OCI-LY1 (cell line): ENCODE data around the gene CNOT2.

ENCODE experiments used
- H2AFZ ChIP-seq: fragments of 200-600 bp; sonication (generic), shearing (Covaris generic); 2 replicates; pipeline ENCODE4 v1.6.0; 2014; ENCODE audit warnings: antibody characterized with exemption, mild to moderate bottlenecking, low read length
- H3F3A ChIP-seq: fragments of 200-600 bp; sonication (generic), shearing (Covaris generic); 2 replicates; pipeline ENCODE4 v1.6.0; 2014; ENCODE audit warnings: mild to moderate bottlenecking, antibody characterized with exemption, low read length, moderate library complexity; ENCODE audit not compliant: insufficient read depth
- H3K27ac ChIP-seq: fragments of 200-600 bp; sonication (generic); 2 replicates; pipeline ENCODE4 v1.5.1; 2014; ENCODE audit warnings: low read length, mixed run types, mild to moderate bottlenecking, low read depth; ENCODE audit not compliant: poor library complexity, severe bottlenecking
- H3K27me3 ChIP-seq: fragments of 200-600 bp; sonication (generic); 2 replicates; pipeline ENCODE4 v1.6.0; 2014; ENCODE audit warnings: antibody characterized with exemption, mild to moderate bottlenecking, low read length, moderate library complexity; ENCODE audit not compliant: insufficient read depth
- H3K36me3 ChIP-seq: fragments of 200-600 bp; sonication (generic); 2 replicates; pipeline ENCODE4 v1.6.1; 2014; ENCODE audit warnings: mild to moderate bottlenecking, antibody characterized with exemption, low read length, moderate library complexity, mixed read lengths; ENCODE audit not compliant: insufficient read depth
- H3K4me1 ChIP-seq: fragments of 200-600 bp; sonication (generic); 2 replicates; pipeline ENCODE4 v1.5.1; 2014; ENCODE audit warnings: mild to moderate bottlenecking, low read length, moderate library complexity; ENCODE audit not compliant: insufficient read depth, severe bottlenecking
- H3K4me2 ChIP-seq: fragments of 200-600 bp; sonication (generic), shearing (Covaris generic); 2 replicates; pipeline ENCODE4 v1.6.1; 2014; ENCODE audit warnings: low read length
- H3K4me3 ChIP-seq: fragments of 200-600 bp; sonication (generic); 2 replicates; pipeline ENCODE4 v1.5.1; 2014; ENCODE audit warnings: low read length, low read depth, mild to moderate bottlenecking, mixed read lengths; ENCODE audit not compliant: poor library complexity, severe bottlenecking
- H3K79me2 ChIP-seq: fragments of 200-600 bp; shearing (Covaris generic); 2 replicates; pipeline ENCODE4 v1.6.1; 2016; ENCODE audit warnings: mixed run types, low read length, mixed read lengths; ENCODE audit not compliant: insufficient read depth
- H3K9ac ChIP-seq: fragments of 200-600 bp; sonication (generic), shearing (Covaris generic); 2 replicates; pipeline ENCODE4 v1.6.1; 2014; ENCODE audit warnings: mild to moderate bottlenecking, low read length, mixed read lengths
- H3K9me2 ChIP-seq: fragments of 200-600 bp; sonication (generic), shearing (Covaris generic); 2 replicates; pipeline ENCODE4 v1.6.1; 2014; ENCODE audit warnings: low read depth, mild to moderate bottlenecking, low read length, mixed read lengths
- H3K9me3 ChIP-seq: fragments of 200-600 bp; shearing (Covaris generic); 2 replicates; pipeline ENCODE4 v1.6.1; 2014; ENCODE audit warnings: low read length, mixed read lengths
- H4K20me1 ChIP-seq: fragments of 200-600 bp; sonication (generic), shearing (Covaris generic); 2 replicates; pipeline ENCODE4 v1.6.0; 2016; ENCODE audit warnings: mild to moderate bottlenecking, low read length; ENCODE audit not compliant: insufficient read depth
- EZH2 ChIP-seq: fragments of 200-600 bp; sonication (generic), shearing (Covaris generic); IDR thresholded peaks from 2 replicates; pipeline ENCODE4 v1.8.0; 2017; ENCODE audit warnings: borderline replicate concordance, mixed run types, mild to moderate bottlenecking, antibody characterized with exemption, low read length, moderate library complexity, mixed read lengths
- TF ChIP-seq, protein P1 (sequence below): fragments of 200-600 bp; sonication (generic), shearing (Covaris generic); IDR thresholded peaks from 2 replicates; pipeline ENCODE4 v1.5.1; 2017; ENCODE audit warnings: mild to moderate bottlenecking, antibody characterized with exemption, low read length, moderate library complexity, mixed read lengths

Gene CNOT2

DNA sequence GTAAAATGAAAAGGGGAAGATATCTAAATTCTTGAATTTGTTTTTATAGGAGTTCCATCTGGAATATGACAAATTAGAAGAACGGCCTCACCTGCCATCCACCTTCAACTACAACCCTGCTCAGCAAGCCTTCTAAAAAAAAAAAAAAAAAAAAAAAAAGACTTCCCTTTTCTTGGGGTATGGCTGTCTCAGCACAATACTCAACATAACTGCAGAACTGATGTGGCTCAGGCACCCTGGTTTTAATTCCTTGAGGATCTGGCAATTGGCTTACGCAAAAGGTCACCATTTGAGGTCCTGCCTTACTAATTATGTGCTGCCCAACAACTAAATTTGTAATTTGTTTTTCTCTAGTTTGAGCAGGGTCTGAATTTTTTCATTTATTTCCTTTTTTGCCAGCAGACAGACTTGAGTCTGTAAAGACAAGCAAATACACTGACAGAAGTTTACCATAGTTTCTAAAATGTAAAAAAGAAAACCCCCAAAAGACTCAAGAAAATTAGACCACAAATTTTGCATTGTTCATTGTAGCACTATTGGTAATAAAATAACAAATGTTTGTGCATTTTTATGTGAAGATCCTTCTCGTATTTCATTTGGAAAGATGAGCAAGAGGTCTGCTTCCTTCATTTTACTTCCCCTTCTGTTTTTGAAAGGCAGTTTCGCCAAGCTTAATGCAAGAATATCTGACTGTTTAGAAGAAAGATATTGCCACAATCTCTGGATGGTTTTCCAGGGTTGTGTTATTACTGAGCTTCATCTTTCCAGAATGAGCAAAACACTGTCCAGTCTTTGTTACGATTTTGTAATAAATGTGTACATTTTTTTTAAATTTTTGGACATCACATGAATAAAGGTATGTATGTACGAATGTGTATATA is 110.8 kb downstream of the CNOT2 start:
- no peak overlapping the region for H3K9ac ChIP-seq
- H3K79me2 ChIP-seq, result no peaks in the 10 kb centered on the region
- H3K36me3 ChIP-seq, result peaks cover 27% of the 10 kb centered on the region
- no peak overlapping the region for H2AFZ ChIP-seq
- no peaks in the 10 kb centered on the region for H3K27me3 ChIP-seq
- H3K9me3 ChIP-seq, result no peaks in the 10 kb centered on the region
- no peak overlapping the region for H3K4me3 ChIP-seq
- no peaks in the 10 kb centered on the region for H4K20me1 ChIP-seq
- TF ChIP-seq, protein P1, sequence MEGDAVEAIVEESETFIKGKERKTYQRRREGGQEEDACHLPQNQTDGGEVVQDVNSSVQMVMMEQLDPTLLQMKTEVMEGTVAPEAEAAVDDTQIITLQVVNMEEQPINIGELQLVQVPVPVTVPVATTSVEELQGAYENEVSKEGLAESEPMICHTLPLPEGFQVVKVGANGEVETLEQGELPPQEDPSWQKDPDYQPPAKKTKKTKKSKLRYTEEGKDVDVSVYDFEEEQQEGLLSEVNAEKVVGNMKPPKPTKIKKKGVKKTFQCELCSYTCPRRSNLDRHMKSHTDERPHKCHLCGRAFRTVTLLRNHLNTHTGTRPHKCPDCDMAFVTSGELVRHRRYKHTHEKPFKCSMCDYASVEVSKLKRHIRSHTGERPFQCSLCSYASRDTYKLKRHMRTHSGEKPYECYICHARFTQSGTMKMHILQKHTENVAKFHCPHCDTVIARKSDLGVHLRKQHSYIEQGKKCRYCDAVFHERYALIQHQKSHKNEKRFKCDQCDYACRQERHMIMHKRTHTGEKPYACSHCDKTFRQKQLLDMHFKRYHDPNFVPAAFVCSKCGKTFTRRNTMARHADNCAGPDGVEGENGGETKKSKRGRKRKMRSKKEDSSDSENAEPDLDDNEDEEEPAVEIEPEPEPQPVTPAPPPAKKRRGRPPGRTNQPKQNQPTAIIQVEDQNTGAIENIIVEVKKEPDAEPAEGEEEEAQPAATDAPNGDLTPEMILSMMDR, result no peak
- no peak for TF ChIP-seq EZH2
- H3K4me2 ChIP-seq, result no peak overlapping the region
- H3K4me1 ChIP-seq, result peaks cover 15% of the 10 kb centered on the region
- no peaks in the 10 kb centered on the region for H3K9me2 ChIP-seq
- peaks cover 3% of the 10 kb centered on the region; the same call in 1 of the 2 replicates for H3F3A ChIP-seq
- H3K27ac ChIP-seq, result peak overlapping the region; percentile 36

DNA sequence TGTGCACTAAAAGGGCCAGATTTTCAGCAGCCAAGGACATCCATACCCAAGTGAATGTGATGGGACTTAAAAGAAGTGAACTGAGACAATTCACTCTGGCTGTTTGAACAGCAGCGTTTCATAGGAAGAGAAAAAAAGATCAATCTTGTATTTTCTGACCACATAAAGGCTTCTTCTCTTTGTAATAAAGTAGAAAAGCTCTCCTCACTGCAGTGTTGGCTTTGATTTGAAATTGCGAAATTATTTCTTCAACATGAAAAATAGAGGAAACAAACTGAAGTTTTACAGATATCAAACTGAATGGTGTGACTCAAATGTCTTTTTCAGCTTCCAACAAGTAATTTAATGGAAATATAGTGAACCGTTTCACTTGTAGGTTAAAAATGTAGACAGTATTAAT is 111.6 kb downstream of the CNOT2 start:
- no peak for TF ChIP-seq EZH2
- TF ChIP-seq, protein P1, result no peak
- H3K36me3 ChIP-seq, result peaks cover 27% of the 10 kb centered on the region
- no peaks in the 10 kb centered on the region for H4K20me1 ChIP-seq
- no peak overlapping the region for H2AFZ ChIP-seq
- peaks cover 3% of the 10 kb centered on the region; the same call in 1 of the 2 replicates for H3F3A ChIP-seq
- no peaks in the 10 kb centered on the region for H3K9me3 ChIP-seq
- no peaks in the 10 kb centered on the region for H3K27me3 ChIP-seq
- H3K9ac ChIP-seq, result no peak overlapping the region
- no peaks in the 10 kb centered on the region for H3K79me2 ChIP-seq
- no peak overlapping the region for H3K27ac ChIP-seq
- no peak overlapping the region for H3K4me2 ChIP-seq
- H3K9me2 ChIP-seq, result no peaks in the 10 kb centered on the region
- no peak overlapping the region for H3K4me3 ChIP-seq
- H3K4me1 ChIP-seq, result peaks cover 15% of the 10 kb centered on the region

DNA sequence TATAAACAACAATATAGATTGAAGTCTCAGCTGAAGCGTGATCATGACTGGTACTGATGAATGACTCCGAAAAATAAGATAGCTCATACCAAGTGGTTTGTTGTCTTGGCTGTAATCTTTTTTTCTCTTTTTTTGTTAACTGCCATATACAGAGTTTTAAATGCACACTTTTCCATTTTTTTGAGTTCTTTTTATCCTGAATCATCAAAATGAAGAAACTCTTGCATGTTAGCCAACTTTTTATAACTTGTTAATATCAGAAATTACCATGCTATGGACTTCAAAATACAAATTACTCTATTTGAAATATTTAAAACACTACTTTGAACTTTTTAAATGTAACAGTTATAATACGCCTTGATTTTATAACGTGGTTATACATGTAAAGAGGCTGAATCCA is 112.7 kb downstream of the CNOT2 start:
- Histone ChIP-seq H3K4me2 (no peak overlapping the region), H3K27me3 (no peaks in the 10 kb centered on the region), H3K9ac (no peak overlapping the region), H2AFZ (no peak overlapping the region), H4K20me1 (no peaks in the 10 kb centered on the region), H3K36me3 (peaks cover 27% of the 10 kb centered on the region), H3K27ac (no peak overlapping the region), H3F3A (peaks cover 3% of the 10 kb centered on the region; the same call in 1 of the 2 replicates), H3K4me1 (peaks cover 15% of the 10 kb centered on the region), H3K9me2 (no peaks in the 10 kb centered on the region), H3K9me3 (no peaks in the 10 kb centered on the region), H3K4me3 (no peak overlapping the region), H3K79me2 (no peaks in the 10 kb centered on the region)
- TF ChIP-seq, protein P1, result no peak
- no peak for TF ChIP-seq EZH2
